ENCODE measurements around the gene S100A8.

Gene S100A8

GRCh38 chr1:153340356-153340755, 50.5 kb downstream of the S100A8 start:
- no peak overlapping the region for H3K27ac Mint-ChIP-seq
- DNase-seq: no peak
- peaks cover 0 to 10% of the 10 kb centered on the region in 2 donors for H3K9me3 Mint-ChIP-seq
- H3K4me3 Mint-ChIP-seq: no peak overlapping the region
- no peak for ATAC-seq
- peaks cover 36% of the 10 kb centered on the region for H3K27me3 Mint-ChIP-seq
- H3K4me1 Mint-ChIP-seq: peaks cover 53% of the 10 kb centered on the region

Measured in stimulated activated naive CD8-positive, alpha-beta T cell treated with anti-CD3 and anti-CD28 coated beads, Interleukin-15, amount 100 ng/mL, for 72 hours (primary cell).